Natural killer cell (primary cell): Measurements from ENCODE around the gene CLEC2D. TPM values are rescaled to one million over a fixed set of nuclear protein-coding genes. Genes with fewer than 3 reads are reported as not detected.
"Not testable (repeated sequence)": the region's sequence is repeated elsewhere in the genome, so short reads cannot be mapped to it uniquely, and the experiment has no call there.

Experiments
- ATAC-seq, 3 donors: fragments of 150-1000 bp in 2 of 3; fragments of 200-7000 bp in 1 of 3; cut with Tn5 transposase; 1 replicate in 1 of 3; 2 replicates in 2 of 3; pipeline ENCODE4 v1.10.0; 2021; ENCODE audit warnings: mild to moderate bottlenecking in 2 of 3, moderate library complexity in 2 of 3
- DNase-seq, 2 donors: peaks; one replicate each; pipeline versions ENCODE4 v3.0.0 to v3.0.0-alpha.2; 2013 to 2021; ENCODE audit warnings: mixed read lengths in 1 of 2
- H3K27ac ChIP-seq: one replicate; pipeline ENCODE4 v1.5.1; 2013; ENCODE audit warnings: mild to moderate bottlenecking, low read length
- H3K27me3 ChIP-seq: one replicate; pipeline ENCODE4 v1.6.1; 2013; ENCODE audit warnings: low read length; ENCODE audit not compliant: control insufficient read depth, insufficient read depth
- H3K36me3 ChIP-seq: one replicate; pipeline ENCODE4 v1.6.1; 2013; ENCODE audit warnings: low read length; ENCODE audit not compliant: control insufficient read depth, insufficient read depth
- H3K4me1 ChIP-seq: one replicate; pipeline ENCODE4 v1.6.1; 2013; ENCODE audit warnings: low read length; ENCODE audit not compliant: control insufficient read depth, insufficient read depth
- H3K4me3 ChIP-seq: one replicate; pipeline ENCODE4 v1.5.1; 2013; ENCODE audit warnings: low read length
- H3K9me3 ChIP-seq: one replicate; pipeline ENCODE4 v1.6.1; 2013; ENCODE audit warnings: low read length; ENCODE audit not compliant: control insufficient read depth, insufficient read depth
- H3K27ac Mint-ChIP-seq, 2 donors: one replicate each; pipeline ENCODE4 v1.8.0; 2022; ENCODE audit warnings: mild to moderate bottlenecking in 2 of 2, mixed read lengths in 2 of 2, moderate library complexity in 1 of 2
- H3K27me3 Mint-ChIP-seq, 2 donors: one replicate each; pipeline ENCODE4 v1.8.0; 2022; ENCODE audit warnings: low read depth in 2 of 2, mixed read lengths in 2 of 2
- H3K36me3 Mint-ChIP-seq: one replicate; pipeline ENCODE4 v1.8.0; 2022; ENCODE audit warnings: mixed read lengths
- H3K4me1 Mint-ChIP-seq, 2 donors: one replicate each; pipeline ENCODE4 v1.8.0; 2022; ENCODE audit warnings: mixed read lengths in 2 of 2
- H3K4me3 Mint-ChIP-seq: one replicate; pipeline ENCODE4 v1.8.0; 2022; ENCODE audit warnings: mild to moderate bottlenecking, moderate library complexity, mixed read lengths
- H3K9me3 Mint-ChIP-seq, 2 donors: one replicate each; pipeline ENCODE4 v1.8.0; 2022; ENCODE audit warnings: mixed read lengths in 2 of 2
- WGBS: methylation state at CpG from one replicate; pipeline ENCODE4 v1.1.7; 2013; ENCODE audit warnings: missing lambda C conversion rate; ENCODE audit not compliant: insufficient coverage; 5-methylcytosine and 5-hydroxymethylcytosine counted together
- intact Hi-C: fragments of 100-400 bp; cut with micrococcal nuclease; formaldehyde crosslinking; loops from one replicate; pipeline ENCODE4 v1.14.2; 2022
- total RNA-seq, 4 donors: library from RNA; stranded (reverse); fragments of 120-200 nt in 1 of 4; gene quantifications; one replicate each; pipeline versions ENCODE4 v1.2.3 to v1.2.4, GENCODE V29; 2013 to 2022
- TF ChIP-seq, protein P1 (sequence below): fragments of 200-600 bp; IDR thresholded peaks from one replicate; pipeline ENCODE4 v1.8.0; 2022; ENCODE audit warnings: antibody characterized with exemption

Gene CLEC2D
- total RNA-seq, 3 donors from 2014 or later (not counting 1 experiment from before 2014, with no cell fraction given): 140 to 219 (median 209) TPM

DNA sequence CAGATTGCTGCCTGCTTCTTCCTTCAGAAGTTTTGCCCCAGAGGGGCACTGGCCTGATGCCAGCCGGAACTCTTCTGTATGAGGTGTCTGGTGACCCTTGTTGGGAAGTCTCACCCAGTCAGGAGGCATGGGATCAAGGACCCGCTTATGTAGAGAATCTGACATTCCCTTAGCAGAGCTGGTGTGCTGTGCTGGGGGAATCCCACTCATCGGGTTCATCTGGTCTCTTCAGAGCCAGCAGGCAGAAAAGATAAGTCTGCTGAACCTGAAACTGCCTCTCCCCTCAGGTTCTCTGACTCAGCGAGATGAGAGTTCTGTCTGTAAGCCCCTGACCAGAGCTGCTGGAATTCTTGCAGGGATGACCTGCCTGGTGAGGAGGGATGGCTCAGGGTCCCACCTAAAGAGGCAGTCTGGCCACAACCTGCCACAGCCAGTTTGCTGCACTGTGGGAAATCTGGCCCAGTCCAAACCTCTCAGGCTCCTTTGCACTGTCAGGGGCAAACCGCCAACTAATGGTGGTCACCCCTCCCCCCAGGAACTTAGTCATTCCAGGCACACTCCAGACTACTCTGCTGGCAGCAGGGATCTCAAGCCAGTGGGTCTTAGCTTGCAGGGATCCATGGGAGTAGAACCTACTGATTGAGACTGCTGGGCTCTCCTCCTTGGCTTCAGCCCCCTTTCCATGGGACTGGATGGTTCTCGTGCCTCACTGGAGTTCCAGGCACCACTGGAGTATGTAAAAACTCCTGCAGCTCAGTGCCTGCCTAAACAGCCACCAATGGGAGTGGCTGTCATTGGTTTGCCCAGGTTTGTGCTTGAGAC lies 4.1 kb downstream of the CLEC2D start:
- Histone ChIP-seq H3K4me3 (peak overlapping the region; percentile 13), H3K27ac (peak overlapping the region; percentile 72), H3K9me3 (no peaks in the 10 kb centered on the region), H3K4me1 (peaks cover 29% of the 10 kb centered on the region), H3K36me3 (peaks cover 35% of the 10 kb centered on the region), H3K27me3 (no peaks in the 10 kb centered on the region)
- intact Hi-C loops: no loop called here
- H3K27me3 Mint-ChIP-seq: no peaks in the 10 kb centered on the region
- ATAC-seq (peak; percentile 66 to 68 (median 68)), DNase-seq (peak; percentile 33 to 79)
- peaks cover 24% of the 10 kb centered on the region for H3K36me3 Mint-ChIP-seq
- WGBS: 24% methylated on average over 6 of the region's 6 CpGs
- peak overlapping the region; percentile 84 to 91 for H3K27ac Mint-ChIP-seq
- H3K9me3 Mint-ChIP-seq: no peaks in the 10 kb centered on the region
- peaks cover 78 to 84% of the 10 kb centered on the region in 2 donors for H3K4me1 Mint-ChIP-seq
- TF ChIP-seq, protein P1, sequence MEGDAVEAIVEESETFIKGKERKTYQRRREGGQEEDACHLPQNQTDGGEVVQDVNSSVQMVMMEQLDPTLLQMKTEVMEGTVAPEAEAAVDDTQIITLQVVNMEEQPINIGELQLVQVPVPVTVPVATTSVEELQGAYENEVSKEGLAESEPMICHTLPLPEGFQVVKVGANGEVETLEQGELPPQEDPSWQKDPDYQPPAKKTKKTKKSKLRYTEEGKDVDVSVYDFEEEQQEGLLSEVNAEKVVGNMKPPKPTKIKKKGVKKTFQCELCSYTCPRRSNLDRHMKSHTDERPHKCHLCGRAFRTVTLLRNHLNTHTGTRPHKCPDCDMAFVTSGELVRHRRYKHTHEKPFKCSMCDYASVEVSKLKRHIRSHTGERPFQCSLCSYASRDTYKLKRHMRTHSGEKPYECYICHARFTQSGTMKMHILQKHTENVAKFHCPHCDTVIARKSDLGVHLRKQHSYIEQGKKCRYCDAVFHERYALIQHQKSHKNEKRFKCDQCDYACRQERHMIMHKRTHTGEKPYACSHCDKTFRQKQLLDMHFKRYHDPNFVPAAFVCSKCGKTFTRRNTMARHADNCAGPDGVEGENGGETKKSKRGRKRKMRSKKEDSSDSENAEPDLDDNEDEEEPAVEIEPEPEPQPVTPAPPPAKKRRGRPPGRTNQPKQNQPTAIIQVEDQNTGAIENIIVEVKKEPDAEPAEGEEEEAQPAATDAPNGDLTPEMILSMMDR: no peak
- peak overlapping the region; percentile 67 for H3K4me3 Mint-ChIP-seq

DNA sequence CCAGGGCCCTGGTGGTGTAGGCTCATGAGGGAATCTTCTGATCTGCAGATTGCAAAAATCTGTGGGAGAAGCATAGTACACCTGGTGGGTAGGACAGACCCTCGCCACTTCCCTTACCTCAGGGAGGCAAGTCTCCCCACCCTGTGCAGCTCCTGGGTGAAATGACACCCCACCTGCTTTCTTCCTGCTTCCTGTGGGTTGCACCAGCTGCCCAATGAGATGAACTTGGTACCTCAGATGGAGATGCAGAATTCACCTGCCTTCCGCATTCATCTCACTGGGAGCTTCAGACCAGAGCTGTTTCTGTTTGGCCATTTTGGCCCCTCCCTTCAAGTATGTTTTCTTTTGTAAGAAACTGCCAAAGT lies 4.7 kb downstream of the CLEC2D start:
- WGBS: 33% methylated on average over 2 of the region's 2 CpGs
- Mint-ChIP-seq H3K4me3 (peak overlapping the region; percentile 80), H3K27ac (peak overlapping the region; percentile 84 to 91), H3K9me3 (no peaks in the 10 kb centered on the region), H3K27me3 (no peaks in the 10 kb centered on the region), H3K4me1 (peaks cover 76 to 81% of the 10 kb centered on the region in 2 donors), H3K36me3 (peaks cover 25% of the 10 kb centered on the region)
- peaks cover 38% of the 10 kb centered on the region for H3K36me3 ChIP-seq
- intact Hi-C loops: no loop called here
- ATAC-seq (peak in 2 of 3 donors; percentile 5 to 26), DNase-seq (peak in 1 of 2 donors; percentile 74)
- TF ChIP-seq, protein P1: no peak
- no peaks in the 10 kb centered on the region for H3K27me3 ChIP-seq
- H3K27ac ChIP-seq: peak overlapping the region; percentile 72
- no peaks in the 10 kb centered on the region for H3K9me3 ChIP-seq
- no peak overlapping the region for H3K4me3 ChIP-seq
- peaks cover 25% of the 10 kb centered on the region for H3K4me1 ChIP-seq

- peak overlapping the region; percentile 85 to 87 for H3K27ac Mint-ChIP-seq
- peaks cover 56% of the 10 kb centered on the region for H3K36me3 Mint-ChIP-seq
- H3K27ac ChIP-seq, DNase-seq, H3K4me3 ChIP-seq, H3K9me3 ChIP-seq, H3K27me3 ChIP-seq, ATAC-seq, intact Hi-C loops, H3K27me3 Mint-ChIP-seq, H3K4me3 Mint-ChIP-seq: not testable (repeated sequence)
- 93% methylated on average over 2 of the region's 4 CpGs for WGBS
- Histone ChIP-seq H3K36me3 (peaks cover 63% of the 10 kb centered on the region), H3K4me1 (peaks cover 30% of the 10 kb centered on the region)
- peaks cover 2 to 12% of the 10 kb centered on the region in 2 donors for H3K9me3 Mint-ChIP-seq
- H3K4me1 Mint-ChIP-seq: peaks cover 67 to 77% of the 10 kb centered on the region in 2 donors
These were observed 13.0 kb downstream of the CLEC2D start for GRCh38 chr12:9682508-9682907.

GRCh38 chr12:9682949-9683348 lies 13.4 kb downstream of the CLEC2D start:
- H3K27me3 Mint-ChIP-seq, H3K4me3 ChIP-seq, intact Hi-C loops, ATAC-seq, H3K27me3 ChIP-seq, DNase-seq, H3K27ac ChIP-seq, H3K9me3 ChIP-seq: not testable (repeated sequence)
- Mint-ChIP-seq H3K4me1 (peaks cover 66 to 73% of the 10 kb centered on the region in 2 donors), H3K27ac (peak overlapping the region; percentile 85 to 87), H3K4me3 (peak overlapping the region; percentile 35), H3K36me3 (peaks cover 55% of the 10 kb centered on the region), H3K9me3 (peaks cover 2 to 12% of the 10 kb centered on the region in 2 donors)
- WGBS: 100% methylated on average over 1 of the region's 2 CpGs
- Histone ChIP-seq H3K4me1 (peaks cover 30% of the 10 kb centered on the region), H3K36me3 (peaks cover 65% of the 10 kb centered on the region)

- peak; percentile 64 to 82 (median 68) for ATAC-seq
- H3K36me3 ChIP-seq: peaks cover 71% of the 10 kb centered on the region
- Mint-ChIP-seq H3K27ac (peak overlapping the region; percentile 85 to 87), H3K4me1 (peaks cover 56 to 60% of the 10 kb centered on the region in 2 donors), H3K4me3 (peak overlapping the region; percentile 72), H3K9me3 (peaks cover 2 to 14% of the 10 kb centered on the region in 2 donors), H3K36me3 (peaks cover 63% of the 10 kb centered on the region)
- H3K27me3 ChIP-seq, H3K4me3 ChIP-seq, DNase-seq, H3K27me3 Mint-ChIP-seq, H3K9me3 ChIP-seq: not testable (repeated sequence)
- intact Hi-C loops: loop anchor here (5.0 kb wide), 1 partner anchor 33 kb away; no protein-coding TSS in a partner anchor
- WGBS: 53% methylated on average over 5 of the region's 5 CpGs
- peak overlapping the region; percentile 55 for H3K27ac ChIP-seq
- peaks cover 30% of the 10 kb centered on the region for H3K4me1 ChIP-seq
These were observed 15.9 kb downstream of the CLEC2D start for GRCh38 chr12:9685366-9685765.
